ENCODE data around the gene CA12. TPM values are rescaled to one million over a fixed set of nuclear protein-coding genes. Genes with fewer than 3 reads are reported as not detected.

CA12 gene
- total RNA-seq, 1 experiment from 2014 or later: 0.45 TPM

- peak; percentile 49 for DNase-seq (ENCODE audit: low spot score)
Measured at GRCh38 chr15:63402498-63403253, 21.0 kb upstream of the CA12 start.

GRCh38 chr15:63401714-63402497 is 20.3 kb upstream of the CA12 start:
- DNase-seq (ENCODE audit: low spot score): no peak

- no peak for DNase-seq (ENCODE audit: low spot score)
Measured at GRCh38 chr15:63401078-63401477, 19.4 kb upstream of the CA12 start.

GRCh38 chr15:63398456-63398855 is 16.8 kb upstream of the CA12 start:
- no peak for DNase-seq (ENCODE audit: low spot score)

GRCh38 chr15:63396152-63396928 is 14.7 kb upstream of the CA12 start:
- DNase-seq (ENCODE audit: low spot score): no peak

- peak; percentile 18 for DNase-seq (ENCODE audit: low spot score)
Measured at GRCh38 chr15:63395730-63396151, 14.1 kb upstream of the CA12 start.

GRCh38 chr15:63392361-63393009 is 10.8 kb upstream of the CA12 start:
- no peak for DNase-seq (ENCODE audit: low spot score)

GRCh38 chr15:63391669-63392360 is 10.2 kb upstream of the CA12 start:
- DNase-seq (ENCODE audit: low spot score): no peak

- DNase-seq (ENCODE audit: low spot score): no peak
Measured at GRCh38 chr15:63390689-63391088, 9.0 kb upstream of the CA12 start.

GRCh38 chr15:63389902-63390670 is 8.4 kb upstream of the CA12 start:
- no peak for DNase-seq (ENCODE audit: low spot score)

- DNase-seq (ENCODE audit: low spot score): no peak
Measured at GRCh38 chr15:63388511-63388910, 6.9 kb upstream of the CA12 start.

- no peak for DNase-seq (ENCODE audit: low spot score)
Measured at GRCh38 chr15:63387748-63388493, 6.3 kb upstream of the CA12 start.

GRCh38 chr15:63385911-63386531 is 4.4 kb upstream of the CA12 start:
- no peak for DNase-seq (ENCODE audit: low spot score)

- no peak for DNase-seq (ENCODE audit: low spot score)
Measured at GRCh38 chr15:63384906-63385305, 3.3 kb upstream of the CA12 start.

- DNase-seq (ENCODE audit: low spot score): no peak
Measured at GRCh38 chr15:63382966-63383710, 1.5 kb upstream of the CA12 start.

- DNase-seq (ENCODE audit: low spot score): no peak
Measured at GRCh38 chr15:63380808-63381282, 801 bp downstream of the CA12 start.

- DNase-seq (ENCODE audit: low spot score): no peak
Measured at GRCh38 chr15:63380151-63380807, 1.4 kb downstream of the CA12 start.

Measured in A172 (cell line).